Esophagus muscularis mucosa (tissue), 4 donors: ENCODE measurements around the gene RMRP.

Experiments used
- CTCF ChIP-seq, 3 experiments: fragments of 200-600 bp in 2 of 3; fragments of 450-650 bp in 1 of 3; sonication (generic) in 2 of 3; IDR thresholded peaks; one replicate each; pipeline ENCODE4 v1.5.1; 2017 to 2019; ENCODE audit warnings: antibody characterized with exemption in 3 of 3, mild to moderate bottlenecking in 2 of 3, moderate library complexity in 1 of 3
- EP300 ChIP-seq: sonication (generic); formaldehyde crosslinking; IDR thresholded peaks from one replicate; pipeline ENCODE4 v1.6.1; 2017; ENCODE audit warnings: antibody characterized with exemption
- POLR2A ChIP-seq: fragments of 450-650 bp; IDR thresholded peaks from one replicate; pipeline ENCODE4 v1.6.1; 2017; ENCODE audit warnings: antibody characterized with exemption, moderate library complexity, mild to moderate bottlenecking, low read depth
- POLR2AphosphoS5 ChIP-seq, 2 donors: sonication (generic); formaldehyde crosslinking; IDR thresholded peaks; one replicate each; pipeline ENCODE4 v1.6.1; 2017; ENCODE audit warnings: antibody characterized with exemption in 2 of 2

GRCh38 chr9:35679766-35680330 lies 22.0 kb upstream of the RMRP start:
- TF ChIP-seq POLR2AphosphoS5 (IDR thresholded peaks at IDR 0.05) = no peak
- no peak for TF ChIP-seq CTCF (IDR thresholded peaks at IDR 0.05)
- no peak for TF ChIP-seq POLR2A
- TF ChIP-seq EP300 = no peak
